ENCODE data around the gene PGM1.

GRCh38 chr1:63634471-63634870 lies 41.3 kb downstream of the PGM1 start:
- TF ChIP-seq CTCF (conservative IDR thresholded peaks at IDR 0.05; ENCODE audit: low read length) (no peak), EZH2phosphoT487 (IDR thresholded peaks at IDR 0.05; ENCODE audit: borderline replicate concordance) (no peak)
